HEK293 (cell line): Measurements from ENCODE around the gene L3MBTL4.

Experiments used
- CTCF ChIP-seq: fragments of 450-650 bp; formaldehyde crosslinking; IDR thresholded peaks from 2 replicates; pipeline ENCODE4 v1.5.1; 2016; ENCODE audit warnings: missing biosample characterization, missing genetic modification characterization
- SP2 ChIP-seq: fragments of 450-650 bp; formaldehyde crosslinking; IDR thresholded peaks from 2 replicates; pipeline ENCODE4 v1.5.1; 2016; ENCODE audit warnings: missing biosample characterization, missing genetic modification characterization
- ZNF274 ChIP-seq, 2 experiments: fragments of 200-500 bp in 1 of 2; fragments of 450-650 bp in 1 of 2; sonication (Bioruptor generic) in 1 of 2; formaldehyde crosslinking in 1 of 2; IDR thresholded peaks; 2 replicates each; pipeline versions ENCODE4 v1.5.1 to v1.6.1; 2014 to 2016; ENCODE audit warnings: borderline replicate concordance in 1 of 2, inconsistent platforms in 1 of 2, low read length in 1 of 2, missing biosample characterization in 1 of 2, missing genetic modification characterization in 1 of 2
- ZNF670 ChIP-seq: fragments of 450-650 bp; formaldehyde crosslinking; IDR thresholded peaks from 2 replicates; pipeline ENCODE4 v1.5.1; 2016; ENCODE audit warnings: missing biosample characterization, missing genetic modification characterization, low read depth
- ZNF707 ChIP-seq: fragments of 450-650 bp; formaldehyde crosslinking; IDR thresholded peaks from 2 replicates; pipeline ENCODE4 v1.5.1; 2016; ENCODE audit warnings: missing biosample characterization, missing genetic modification characterization

GRCh38 chr18:6069539-6069938 is 345.2 kb downstream of the L3MBTL4 start:
- TF ChIP-seq CTCF (tag by site-specific recombination) (no peak), ZNF670 (tag by site-specific recombination) (no peak), SP2 (tag by site-specific recombination) (no peak), ZNF707 (tag by site-specific recombination) (no peak), ZNF274 (IDR thresholded peaks at IDR 0.05; ENCODE audit: low read length) (no peak), ZNF274 (tag by site-specific recombination; IDR thresholded peaks at IDR 0.05; ENCODE audit: borderline replicate concordance) (no peak)
